Hepatocyte (in vitro differentiated cells): ENCODE measurements around the gene FOXP4. TPM values are rescaled to one million over a fixed set of nuclear protein-coding genes. Genes with fewer than 3 reads are reported as not detected.

ENCODE experiments used
- DNase-seq: peaks from one replicate; pipeline ENCODE4 v3.0.0-alpha.2; 2016; ENCODE audit warnings: low spot score
- H2AFZ ChIP-seq: fragments of 200-600 bp; sonication (generic); 2 replicates; pipeline ENCODE4 v1.6.0; 2016; ENCODE audit warnings: antibody characterized with exemption, mild to moderate bottlenecking
- H3K27ac ChIP-seq: fragments of 200-600 bp; sonication (generic); 2 replicates; pipeline ENCODE4 v1.5.1; 2016; ENCODE audit warnings: mild to moderate bottlenecking
- H3K27me3 ChIP-seq: fragments of 200-600 bp; sonication (generic); 2 replicates; pipeline ENCODE4 v1.6.1; 2016
- H3K36me3 ChIP-seq: fragments of 200-600 bp; sonication (generic); replicated peaks from 2 replicates; pipeline ENCODE4 v1.5.1; 2016; ENCODE audit warnings: low read depth; ENCODE audit not compliant: insufficient read depth
- H3K4me1 ChIP-seq: fragments of 200-600 bp; sonication (generic); 2 replicates; pipeline ENCODE4 v1.5.1; 2016; ENCODE audit warnings: mild to moderate bottlenecking, moderate library complexity; ENCODE audit not compliant: insufficient read depth
- H3K4me2 ChIP-seq: fragments of 200-600 bp; sonication (generic); 2 replicates; pipeline ENCODE4 v1.6.0; 2016
- H3K4me3 ChIP-seq: fragments of 200-600 bp; sonication (generic); 2 replicates; pipeline ENCODE4 v1.5.1; 2016; ENCODE audit warnings: mild to moderate bottlenecking
- H3K79me2 ChIP-seq: fragments of 200-600 bp; sonication (generic); 2 replicates; pipeline ENCODE4 v1.6.0; 2017; ENCODE audit warnings: mild to moderate bottlenecking
- H3K9me2 ChIP-seq: fragments of 200-600 bp; sonication (generic); replicated peaks from 2 replicates; pipeline ENCODE4 v1.6.0; 2017; ENCODE audit warnings: mild to moderate bottlenecking; ENCODE audit not compliant: insufficient read depth
- H3K9me3 ChIP-seq: fragments of 200-600 bp; sonication (generic); 2 replicates; pipeline ENCODE4 v1.5.1; 2016; ENCODE audit warnings: low read depth, mild to moderate bottlenecking
- H4K20me1 ChIP-seq: fragments of 200-600 bp; sonication (generic); 2 replicates; pipeline ENCODE4 v1.6.0; 2016; ENCODE audit warnings: mild to moderate bottlenecking; ENCODE audit not compliant: insufficient read depth, poor library complexity, severe bottlenecking
- EZH2 ChIP-seq: fragments of 200-600 bp; sonication (generic); IDR thresholded peaks from 2 replicates; pipeline ENCODE4 v1.6.1; 2016; ENCODE audit warnings: antibody characterized with exemption, mild to moderate bottlenecking, borderline replicate concordance
- EZH2phosphoT487 ChIP-seq: fragments of 200-600 bp; sonication (generic); IDR thresholded peaks from one replicate; pipeline ENCODE4 v1.6.1; 2018; ENCODE audit warnings: antibody characterized with exemption, mild to moderate bottlenecking, low read depth, moderate library complexity; ENCODE audit not compliant: unreplicated experiment, severe bottlenecking
- WGBS: methylation state at CpG from one replicate; pipeline ENCODE4 v1.1.6; 2016; ENCODE audit warnings: low lambda C conversion rate; ENCODE audit errors: missing lambda C conversion rate; 5-methylcytosine and 5-hydroxymethylcytosine counted together
- polyA plus RNA-seq: library from polyadenylated mRNA; unstranded; fragments of >200 nt; fragmentation: Nextera tagmentation; extraction: Ambion mirVana; gene quantifications from 2 replicates; pipeline ENCODE4 v1.2.1, GENCODE V29; 2016
- total RNA-seq: library from RNA; depleted of rRNA; stranded (reverse); fragments of >200 nt; gene quantifications from 2 replicates; pipeline ENCODE4 v1.2.3, GENCODE V29; 2014
- TF ChIP-seq, protein P1 (sequence below): fragments of 200-600 bp; sonication (generic); IDR thresholded peaks from 2 replicates; pipeline ENCODE4 v1.5.1; 2016; ENCODE audit warnings: antibody characterized with exemption, mild to moderate bottlenecking; ENCODE audit not compliant: poor library complexity

Gene FOXP4
- total and polyA plus RNA-seq, 2 experiments from 2014 or later, result 24.3 to 87.8 TPM

DNA sequence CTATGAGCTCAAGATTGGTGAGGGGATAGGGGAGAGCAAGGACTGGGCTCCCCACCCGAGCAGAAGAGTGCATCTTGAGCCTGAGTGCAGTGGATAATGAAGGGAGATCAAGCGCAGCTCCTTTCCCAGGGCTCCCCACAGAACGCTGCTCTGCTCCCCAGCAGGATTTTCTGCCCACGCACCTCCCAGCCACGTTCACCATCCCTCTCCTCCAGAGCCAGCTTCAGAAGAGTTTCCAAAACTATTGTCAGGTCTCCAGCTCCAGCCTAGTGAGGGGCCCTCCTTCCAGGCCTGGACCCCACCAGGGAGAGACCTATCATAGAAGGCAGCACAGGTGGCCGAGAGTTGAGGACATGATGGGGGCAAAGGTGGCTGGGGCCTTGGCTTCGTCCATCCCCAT lies 34.5 kb downstream of the FOXP4 start:
- no peak for TF ChIP-seq EZH2
- TF ChIP-seq, protein P1, sequence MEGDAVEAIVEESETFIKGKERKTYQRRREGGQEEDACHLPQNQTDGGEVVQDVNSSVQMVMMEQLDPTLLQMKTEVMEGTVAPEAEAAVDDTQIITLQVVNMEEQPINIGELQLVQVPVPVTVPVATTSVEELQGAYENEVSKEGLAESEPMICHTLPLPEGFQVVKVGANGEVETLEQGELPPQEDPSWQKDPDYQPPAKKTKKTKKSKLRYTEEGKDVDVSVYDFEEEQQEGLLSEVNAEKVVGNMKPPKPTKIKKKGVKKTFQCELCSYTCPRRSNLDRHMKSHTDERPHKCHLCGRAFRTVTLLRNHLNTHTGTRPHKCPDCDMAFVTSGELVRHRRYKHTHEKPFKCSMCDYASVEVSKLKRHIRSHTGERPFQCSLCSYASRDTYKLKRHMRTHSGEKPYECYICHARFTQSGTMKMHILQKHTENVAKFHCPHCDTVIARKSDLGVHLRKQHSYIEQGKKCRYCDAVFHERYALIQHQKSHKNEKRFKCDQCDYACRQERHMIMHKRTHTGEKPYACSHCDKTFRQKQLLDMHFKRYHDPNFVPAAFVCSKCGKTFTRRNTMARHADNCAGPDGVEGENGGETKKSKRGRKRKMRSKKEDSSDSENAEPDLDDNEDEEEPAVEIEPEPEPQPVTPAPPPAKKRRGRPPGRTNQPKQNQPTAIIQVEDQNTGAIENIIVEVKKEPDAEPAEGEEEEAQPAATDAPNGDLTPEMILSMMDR, result no peak
- TF ChIP-seq EZH2phosphoT487, result no peak

DNA sequence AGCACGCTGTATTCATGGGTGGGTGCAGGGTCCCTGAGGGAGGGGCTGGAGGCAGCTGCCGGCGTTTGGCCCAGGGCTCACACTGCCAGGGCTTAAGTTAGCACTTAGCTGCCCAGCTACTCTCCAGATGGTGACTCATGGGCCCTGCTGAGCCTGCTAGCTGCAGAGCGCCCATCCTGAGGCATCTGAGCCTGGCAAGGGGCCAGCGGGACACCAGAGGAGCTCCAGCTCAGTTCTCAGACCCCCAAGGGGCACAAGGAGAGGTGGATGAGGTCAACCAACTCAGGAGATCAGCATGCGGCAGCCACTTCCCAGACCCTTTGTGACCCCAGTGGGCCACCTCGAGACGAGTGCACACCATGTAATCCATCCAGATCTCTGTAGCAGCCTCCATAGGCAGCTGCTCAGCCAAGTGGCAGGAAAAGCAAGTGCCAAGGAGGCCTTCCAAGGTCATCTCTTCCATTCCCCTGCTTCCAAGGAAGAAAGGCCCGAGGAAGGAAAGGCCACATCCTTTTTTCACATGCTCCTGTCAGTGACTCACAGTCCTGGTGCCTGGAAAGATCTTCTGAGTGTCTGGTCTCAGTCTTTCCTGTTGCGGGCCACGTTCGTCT lies 35.3 kb downstream of the FOXP4 start:
- no peak overlapping the region for H3K4me2 ChIP-seq
- TF ChIP-seq, protein P1, result no peak
- no peak for TF ChIP-seq EZH2
- no peak for TF ChIP-seq EZH2phosphoT487
- H3K9me2 ChIP-seq, result no peaks in the 10 kb centered on the region
- H4K20me1 ChIP-seq, result peaks cover 10% of the 10 kb centered on the region
- DNase-seq, result peak; percentile 68
- no peak overlapping the region for H2AFZ ChIP-seq
- H3K4me3 ChIP-seq, result no peak overlapping the region
- H3K27ac ChIP-seq, result peak overlapping the region; percentile 57
- H3K36me3 ChIP-seq, result no peaks in the 10 kb centered on the region
- peaks cover 67% of the 10 kb centered on the region for H3K79me2 ChIP-seq
- H3K9me3 ChIP-seq, result no peaks in the 10 kb centered on the region
- H3K27me3 ChIP-seq, result no peaks in the 10 kb centered on the region
- WGBS, result 78% methylated on average over 12 of the region's 12 CpGs
- peaks cover 85% of the 10 kb centered on the region for H3K4me1 ChIP-seq

More for the DNA sequence above, 34.5 kb downstream of the FOXP4 start:
- H4K20me1 ChIP-seq, result peaks cover 16% of the 10 kb centered on the region
- H2AFZ ChIP-seq, result no peak overlapping the region
- no peaks in the 10 kb centered on the region for H3K9me2 ChIP-seq
- H3K4me3 ChIP-seq, result no peak overlapping the region
- no peak for DNase-seq
- H3K79me2 ChIP-seq, result peaks cover 74% of the 10 kb centered on the region
- H3K4me1 ChIP-seq, result peaks cover 85% of the 10 kb centered on the region
- H3K9me3 ChIP-seq, result no peaks in the 10 kb centered on the region
- H3K36me3 ChIP-seq, result no peaks in the 10 kb centered on the region
- no peak overlapping the region for H3K4me2 ChIP-seq
- no peak overlapping the region for H3K27ac ChIP-seq
- no peaks in the 10 kb centered on the region for H3K27me3 ChIP-seq
- WGBS, result 86% methylated on average over 7 of the region's 7 CpGs

DNA sequence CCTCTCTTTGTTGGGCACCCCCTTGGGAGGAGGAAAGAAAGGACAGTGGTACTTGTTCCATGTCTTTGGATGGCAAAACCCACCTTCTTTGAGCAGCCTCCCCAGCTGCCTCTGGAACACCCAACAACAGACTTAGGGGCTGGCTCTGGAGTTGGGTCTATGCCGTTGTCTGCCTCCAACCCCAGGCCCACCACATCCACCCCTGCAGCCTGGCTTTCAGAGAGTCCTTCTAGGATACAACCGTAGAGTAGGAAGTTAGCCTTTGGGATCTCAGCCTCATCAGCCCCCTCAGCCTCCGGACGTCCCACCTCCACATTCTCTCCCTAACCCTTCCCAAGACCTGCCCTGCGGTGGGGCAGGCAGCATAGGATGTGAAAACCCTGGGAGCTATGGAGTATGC lies 36.4 kb downstream of the FOXP4 start:
- Histone ChIP-seq H3K79me2 (peaks cover 56% of the 10 kb centered on the region), H3K4me1 (peaks cover 82% of the 10 kb centered on the region), H3K27ac (peak overlapping the region; percentile 81), H4K20me1 (peaks cover 6% of the 10 kb centered on the region), H3K4me2 (no peak overlapping the region), H3K4me3 (no peak overlapping the region), H3K36me3 (no peaks in the 10 kb centered on the region), H3K9me3 (no peaks in the 10 kb centered on the region), H3K27me3 (no peaks in the 10 kb centered on the region), H2AFZ (no peak overlapping the region), H3K9me2 (no peaks in the 10 kb centered on the region)
- no peak for TF ChIP-seq EZH2
- TF ChIP-seq EZH2phosphoT487, result no peak
- TF ChIP-seq, protein P1, result no peak
- WGBS, result 97% methylated on average over 5 of the region's 5 CpGs
- no peak for DNase-seq
